A673 (cell line): ENCODE data around the gene CAMK2G.

Experiments used
- EZH2 ChIP-seq: fragments of 200-600 bp; sonication (generic); IDR thresholded peaks from 2 replicates; pipeline ENCODE4 v1.6.1; 2017; ENCODE audit warnings: borderline replicate concordance, low read depth, mild to moderate bottlenecking, mixed read lengths, antibody characterized with exemption, low read length; ENCODE audit not compliant: poor library complexity, severe bottlenecking
- TF ChIP-seq, protein P1 (sequence below): fragments of 300-800, 200-600 bp; sonication (generic); conservative IDR thresholded peaks from 2 replicates; pipeline ENCODE4 v1.5.1; 2017; ENCODE audit warnings: low read depth, mild to moderate bottlenecking, antibody characterized with exemption, low read length, moderate library complexity, mixed read lengths

DNA sequence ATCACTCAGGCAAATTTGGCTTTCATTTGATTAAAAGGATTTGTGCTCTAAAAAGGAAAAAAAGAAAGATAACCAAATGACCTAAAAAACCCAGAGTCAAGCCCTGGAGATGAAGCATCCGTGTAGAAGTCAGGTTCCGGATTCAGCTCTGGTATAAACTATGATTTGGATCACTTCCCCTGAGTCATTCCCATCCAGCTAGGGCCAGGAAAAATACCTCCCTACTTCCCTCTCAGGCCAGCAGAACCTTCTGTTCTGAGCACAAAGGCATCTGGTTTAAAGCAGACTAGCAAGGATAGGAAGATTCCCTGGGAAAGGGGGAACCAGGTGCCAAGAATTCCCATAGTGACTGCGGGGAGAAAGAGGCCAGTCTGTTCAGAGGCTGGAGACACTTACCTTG is 37.3 kb downstream of the CAMK2G start:
- TF ChIP-seq, protein P1, sequence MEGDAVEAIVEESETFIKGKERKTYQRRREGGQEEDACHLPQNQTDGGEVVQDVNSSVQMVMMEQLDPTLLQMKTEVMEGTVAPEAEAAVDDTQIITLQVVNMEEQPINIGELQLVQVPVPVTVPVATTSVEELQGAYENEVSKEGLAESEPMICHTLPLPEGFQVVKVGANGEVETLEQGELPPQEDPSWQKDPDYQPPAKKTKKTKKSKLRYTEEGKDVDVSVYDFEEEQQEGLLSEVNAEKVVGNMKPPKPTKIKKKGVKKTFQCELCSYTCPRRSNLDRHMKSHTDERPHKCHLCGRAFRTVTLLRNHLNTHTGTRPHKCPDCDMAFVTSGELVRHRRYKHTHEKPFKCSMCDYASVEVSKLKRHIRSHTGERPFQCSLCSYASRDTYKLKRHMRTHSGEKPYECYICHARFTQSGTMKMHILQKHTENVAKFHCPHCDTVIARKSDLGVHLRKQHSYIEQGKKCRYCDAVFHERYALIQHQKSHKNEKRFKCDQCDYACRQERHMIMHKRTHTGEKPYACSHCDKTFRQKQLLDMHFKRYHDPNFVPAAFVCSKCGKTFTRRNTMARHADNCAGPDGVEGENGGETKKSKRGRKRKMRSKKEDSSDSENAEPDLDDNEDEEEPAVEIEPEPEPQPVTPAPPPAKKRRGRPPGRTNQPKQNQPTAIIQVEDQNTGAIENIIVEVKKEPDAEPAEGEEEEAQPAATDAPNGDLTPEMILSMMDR, result no peak
- no peak for TF ChIP-seq EZH2
